ENCODE data around the gene MYL3.

Gene MYL3

GRCh38 chr3:46908294-46908985, 45.2 kb upstream of the MYL3 start:
- Histone ChIP-seq H3K27me3 (no peaks in the 10 kb centered on the region), H3K36me3 (no peaks in the 10 kb centered on the region), H3K9me3 (no peaks in the 10 kb centered on the region), H3K4me1 (0 out of 2 replicates have a peak, but pooled peaks cover 3% of the 10 kb centered on the region), H3K4me3 (ENCODE audit: low read depth, low read length) (no peak overlapping the region)
- no peak for DNase-seq
- no peak for TF ChIP-seq CTCF (IDR thresholded peaks at IDR 0.05; ENCODE audit: low read depth, low read length)

- H3K9me3 ChIP-seq = no peaks in the 10 kb centered on the region
These were observed 44.7 kb upstream of the MYL3 start for GRCh38 chr3:46907960-46908293.

DNA sequence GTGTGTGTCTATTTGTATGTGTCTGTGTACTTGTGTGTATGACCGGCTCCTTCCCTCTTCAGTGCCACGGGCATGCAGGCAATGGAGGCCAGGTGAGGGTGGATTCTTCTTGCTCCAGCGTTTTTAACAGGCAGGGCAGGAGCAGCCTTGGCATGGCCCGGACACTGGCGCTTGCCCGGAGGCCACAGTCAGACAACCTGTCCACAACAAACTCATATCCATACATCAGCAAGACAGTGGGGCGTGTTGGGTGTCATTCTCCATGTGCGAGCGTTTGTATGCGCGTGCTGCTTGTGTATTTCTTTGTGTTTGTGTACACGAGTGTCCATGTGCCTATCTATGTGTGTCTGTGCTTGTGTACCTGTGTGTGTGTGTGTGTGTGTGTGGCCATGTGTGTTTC, 44.0 kb upstream of the MYL3 start:
- Histone ChIP-seq H3K4me1 (0 out of 2 replicates have a peak, but pooled peaks cover 3% of the 10 kb centered on the region), H3K36me3 (no peaks in the 10 kb centered on the region), H3K9me3 (no peaks in the 10 kb centered on the region), H3K27me3 (no peaks in the 10 kb centered on the region), H3K4me3 (ENCODE audit: low read depth, low read length) (no peak overlapping the region)
- no peak for DNase-seq
- no peak for TF ChIP-seq CTCF (IDR thresholded peaks at IDR 0.05; ENCODE audit: low read depth, low read length)

More at GRCh38 chr3:46907960-46908293, 44.7 kb upstream of the MYL3 start:
- no peak overlapping the region for H3K4me3 ChIP-seq (ENCODE audit: low read depth, low read length)
- 0 out of 2 replicates have a peak, but pooled peaks cover 3% of the 10 kb centered on the region for H3K4me1 ChIP-seq
- DNase-seq = no peak
- H3K27me3 ChIP-seq = no peaks in the 10 kb centered on the region
- no peak for TF ChIP-seq CTCF (IDR thresholded peaks at IDR 0.05; ENCODE audit: low read depth, low read length)
- H3K36me3 ChIP-seq = no peaks in the 10 kb centered on the region

DNA sequence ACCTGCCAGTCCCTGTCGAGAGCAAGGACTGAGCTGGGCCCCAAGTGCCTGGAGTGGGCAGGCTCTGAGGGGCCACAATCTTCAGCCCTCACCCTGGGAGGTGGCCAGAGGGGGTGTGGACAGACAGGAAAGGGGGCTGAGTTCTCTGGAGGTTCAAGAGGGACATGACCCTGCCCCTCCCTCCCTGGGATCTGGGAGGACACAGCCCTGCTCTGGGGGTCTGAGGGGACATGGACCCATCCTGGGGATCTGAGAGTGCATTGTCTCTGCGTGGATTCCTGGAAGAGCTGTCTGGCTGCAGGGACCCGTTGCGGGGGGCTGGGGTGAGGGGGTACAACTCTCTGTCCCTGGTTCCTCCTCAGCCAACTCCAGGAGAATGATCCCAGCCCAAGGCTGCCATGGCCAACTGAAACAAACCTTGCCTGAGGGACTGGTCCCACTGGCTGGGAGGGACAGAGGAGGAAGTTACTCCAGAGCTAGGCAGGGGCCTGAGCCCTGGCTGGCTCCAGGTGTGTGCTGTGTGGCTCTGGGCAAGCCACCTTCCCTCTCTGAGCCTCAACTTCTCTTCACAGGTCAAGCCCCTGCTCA, 43.3 kb upstream of the MYL3 start:
- DNase-seq = no peak
- no peak for TF ChIP-seq CTCF (IDR thresholded peaks at IDR 0.05; ENCODE audit: low read depth, low read length)
- 0 out of 2 replicates have a peak, but pooled peaks cover 3% of the 10 kb centered on the region for H3K4me1 ChIP-seq
- H3K27me3 ChIP-seq = no peaks in the 10 kb centered on the region
- no peaks in the 10 kb centered on the region for H3K36me3 ChIP-seq
- no peak overlapping the region for H3K4me3 ChIP-seq (ENCODE audit: low read depth, low read length)
- no peaks in the 10 kb centered on the region for H3K9me3 ChIP-seq

- Histone ChIP-seq H3K9me3 (no peaks in the 10 kb centered on the region), H3K36me3 (no peaks in the 10 kb centered on the region), H3K27me3 (no peaks in the 10 kb centered on the region), H3K4me3 (ENCODE audit: low read depth, low read length) (no peak overlapping the region), H3K4me1 (0 out of 2 replicates have a peak, but pooled peaks cover 3% of the 10 kb centered on the region)
- TF ChIP-seq CTCF (IDR thresholded peaks at IDR 0.05; ENCODE audit: low read depth, low read length) = no peak
- no peak for DNase-seq
These were observed 42.6 kb upstream of the MYL3 start for GRCh38 chr3:46905661-46906451.
